KBM-7 (cell line): Measurements from ENCODE around the gene FAM98B.

Experiments
- DNase-seq: peaks from one replicate; pipeline ENCODE4 v3.0.0-alpha.2; 2015
- in situ Hi-C: fragments of 300-500 bp; cut with MboI; formaldehyde crosslinking; loops from 2 replicates; pipeline ENCODE4 v1.14.3; 2020; ENCODE audit warnings: low sequenced_read_pairs, low pct_unique_long_range_greater_than_20kb, mixed read lengths

Gene FAM98B

DNA sequence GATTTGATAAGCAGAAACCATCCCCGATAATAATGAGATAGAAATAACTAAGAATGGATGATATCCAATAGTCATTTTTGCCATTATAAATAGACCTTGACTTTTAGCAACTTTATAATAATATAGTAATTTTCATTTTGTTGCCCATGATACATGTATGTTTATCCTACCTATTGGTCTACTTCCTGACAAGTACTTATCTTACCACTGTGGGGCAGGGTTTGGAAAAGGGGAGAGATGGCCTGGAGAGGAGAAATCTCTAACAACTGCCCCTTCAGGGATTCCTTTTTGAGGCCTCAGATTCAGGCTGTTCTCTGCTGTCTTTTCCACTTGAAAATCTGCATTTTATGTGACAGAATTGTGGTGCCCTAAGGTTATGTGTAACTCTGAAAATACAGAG lies 42.2 kb downstream of the FAM98B start:
- in situ Hi-C loops = no loop called here
- DNase-seq = no peak

- in situ Hi-C loops = no loop called here
- no peak for DNase-seq
Measured at GRCh38 chr15:38499651-38500050, 45.7 kb downstream of the FAM98B start.

DNA sequence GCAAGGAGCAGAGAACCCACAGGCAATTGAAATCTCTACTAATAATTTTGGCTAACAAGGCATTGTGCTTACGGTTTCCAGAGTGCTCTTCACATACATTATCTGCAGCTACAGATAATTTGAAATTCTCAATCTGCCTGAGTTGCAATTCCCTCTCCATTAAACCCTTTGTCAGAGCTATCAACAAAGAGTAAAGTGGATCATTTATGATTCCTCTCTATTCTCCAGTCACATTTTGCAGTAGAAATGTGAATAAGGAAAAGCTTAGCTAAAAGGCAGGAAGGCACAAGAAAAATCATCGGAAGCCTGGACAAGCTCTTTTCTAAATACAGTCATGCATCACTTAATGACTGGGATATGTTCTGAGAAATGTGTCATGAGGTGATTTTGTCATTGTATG lies 49.6 kb downstream of the FAM98B start:
- in situ Hi-C loops = no loop called here

GRCh38 chr15:38504680-38505467 lies 50.9 kb downstream of the FAM98B start:
- in situ Hi-C loops = no loop called here

More for the DNA sequence above, 49.6 kb downstream of the FAM98B start:
- DNase-seq = no peak

GRCh38 chr15:38506997-38507396 lies 53.1 kb downstream of the FAM98B start:
- in situ Hi-C loops = no loop called here
- no peak for DNase-seq

More at GRCh38 chr15:38504680-38505467, 50.9 kb downstream of the FAM98B start:
- DNase-seq = no peak

GRCh38 chr15:38507570-38507969 lies 53.6 kb downstream of the FAM98B start:
- in situ Hi-C loops = no loop called here
- DNase-seq = no peak

DNA sequence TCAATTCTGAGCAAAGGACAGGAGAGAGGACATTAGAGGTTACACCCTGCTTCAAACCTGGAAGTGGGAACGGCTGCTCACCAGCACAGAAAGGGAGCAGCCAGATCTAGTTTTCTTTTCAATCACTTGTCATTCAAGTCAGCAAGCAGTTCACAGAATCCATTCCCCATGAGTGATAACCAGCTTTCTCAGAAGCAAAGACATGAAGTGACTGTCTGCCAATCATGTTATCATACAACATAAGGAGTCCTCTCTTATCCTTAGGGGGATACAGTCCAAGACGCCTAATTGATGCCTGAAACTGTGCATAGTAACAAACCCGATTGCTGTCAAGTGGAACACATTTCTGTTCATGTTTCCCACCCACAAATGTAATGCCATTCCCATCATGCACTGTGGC lies 54.7 kb downstream of the FAM98B start:
- in situ Hi-C loops = no loop called here
- DNase-seq = no peak

DNA sequence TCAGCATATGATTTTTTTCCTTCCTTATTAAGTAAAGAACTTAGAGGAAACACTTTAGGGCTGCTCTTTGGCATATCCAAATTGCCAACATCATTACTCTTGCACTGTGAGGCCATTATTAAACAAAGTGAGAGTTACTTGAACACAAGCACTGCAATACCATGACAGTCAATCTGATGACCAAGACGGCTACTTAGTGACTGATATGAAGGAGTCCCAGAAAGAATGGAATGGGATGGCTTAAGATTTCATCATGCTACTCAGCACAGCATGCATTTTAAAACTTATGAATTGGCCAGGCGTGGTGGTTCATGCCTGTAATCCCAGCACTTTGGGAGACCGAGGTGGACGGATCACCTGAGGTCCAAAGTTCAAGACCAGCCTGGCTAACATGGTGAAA lies 55.2 kb downstream of the FAM98B start:
- in situ Hi-C loops = no loop called here
- no peak for DNase-seq

- no peak for DNase-seq
- in situ Hi-C loops = no loop called here
Measured at GRCh38 chr15:38512901-38513300, 59.0 kb downstream of the FAM98B start.

GRCh38 chr15:38514601-38515000 lies 60.7 kb downstream of the FAM98B start:
- in situ Hi-C loops = no loop called here
- no peak for DNase-seq

- no peak for DNase-seq
- in situ Hi-C loops = no loop called here
Measured at GRCh38 chr15:38516626-38517025, 62.7 kb downstream of the FAM98B start.

DNA sequence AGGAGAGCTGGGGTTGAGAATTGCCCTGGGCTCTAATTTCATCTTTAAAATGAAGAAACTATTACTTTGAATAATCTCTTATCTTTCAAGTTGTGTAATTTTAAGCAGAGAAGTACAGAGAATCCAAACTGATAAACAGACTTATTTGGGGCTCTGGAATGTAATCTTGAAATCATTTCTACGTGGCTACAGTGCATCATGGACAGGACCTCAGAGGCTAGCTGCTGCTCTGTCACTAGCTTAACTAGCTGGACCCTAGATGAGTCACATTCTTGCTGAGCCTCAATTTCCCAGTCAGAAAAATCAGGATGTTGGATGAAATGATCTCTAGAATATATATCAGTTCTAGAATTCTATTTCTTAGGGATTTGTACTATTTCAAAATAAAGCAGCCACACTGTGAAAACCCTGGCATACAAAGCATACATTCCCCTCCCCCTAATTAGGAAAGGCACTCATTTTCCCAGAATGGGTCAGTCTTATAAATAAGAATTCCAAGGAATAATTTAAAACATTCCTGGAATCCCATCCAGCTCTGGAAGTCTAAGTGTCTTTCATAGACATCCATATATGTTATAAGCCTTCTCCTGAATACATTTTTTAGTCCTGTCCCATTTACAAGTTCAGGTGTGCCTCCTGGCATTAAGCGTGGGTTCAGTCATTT lies 63.5 kb downstream of the FAM98B start:
- in situ Hi-C loops = no loop called here
- no peak for DNase-seq

- in situ Hi-C loops = no loop called here
- DNase-seq = no peak
Measured at GRCh38 chr15:38518084-38518483, 64.2 kb downstream of the FAM98B start.

- in situ Hi-C loops = no loop called here
Measured at GRCh38 chr15:38520035-38520434, 66.1 kb downstream of the FAM98B start.

DNA sequence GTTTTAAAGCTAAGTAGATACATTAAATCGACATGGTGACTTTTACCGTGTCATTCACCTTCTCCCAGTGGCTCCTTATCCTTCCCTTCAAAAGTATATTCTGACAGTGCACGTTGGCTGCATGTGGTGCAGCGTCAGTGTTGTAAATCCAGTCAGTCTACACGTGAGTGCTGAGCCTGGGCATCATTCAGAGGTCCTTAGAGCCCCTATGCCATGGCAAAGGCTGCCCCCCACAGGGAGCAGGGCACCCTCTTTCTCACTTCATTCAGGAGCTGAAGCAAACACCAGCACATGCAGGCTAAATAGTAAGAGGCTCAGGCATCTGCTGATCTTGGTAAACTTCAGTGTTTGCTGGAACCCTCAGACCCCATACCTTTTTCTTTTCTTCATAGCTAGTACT lies 67.4 kb downstream of the FAM98B start:
- in situ Hi-C loops = no loop called here
- no peak for DNase-seq

More at GRCh38 chr15:38520035-38520434, 66.1 kb downstream of the FAM98B start:
- DNase-seq = no peak

DNA sequence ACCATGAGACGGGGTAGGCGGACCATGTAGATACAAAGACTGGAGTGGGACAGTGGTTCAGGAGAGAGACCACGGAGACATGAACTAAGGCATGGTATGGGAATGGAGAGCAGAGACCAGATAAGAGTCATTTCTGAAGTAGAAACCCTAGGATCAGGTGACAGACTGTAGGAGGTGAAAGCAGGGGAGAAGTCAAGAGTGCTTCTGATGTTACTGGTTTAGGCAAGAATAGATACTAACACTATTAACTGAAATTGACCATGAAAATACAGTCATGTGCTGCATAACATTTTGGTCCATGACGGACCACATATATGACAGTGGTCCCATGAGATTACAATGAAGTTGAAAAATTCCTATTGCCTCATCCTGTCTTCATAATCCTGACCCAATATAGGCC lies 69.0 kb downstream of the FAM98B start:
- in situ Hi-C loops = no loop called here
- DNase-seq = no peak

DNA sequence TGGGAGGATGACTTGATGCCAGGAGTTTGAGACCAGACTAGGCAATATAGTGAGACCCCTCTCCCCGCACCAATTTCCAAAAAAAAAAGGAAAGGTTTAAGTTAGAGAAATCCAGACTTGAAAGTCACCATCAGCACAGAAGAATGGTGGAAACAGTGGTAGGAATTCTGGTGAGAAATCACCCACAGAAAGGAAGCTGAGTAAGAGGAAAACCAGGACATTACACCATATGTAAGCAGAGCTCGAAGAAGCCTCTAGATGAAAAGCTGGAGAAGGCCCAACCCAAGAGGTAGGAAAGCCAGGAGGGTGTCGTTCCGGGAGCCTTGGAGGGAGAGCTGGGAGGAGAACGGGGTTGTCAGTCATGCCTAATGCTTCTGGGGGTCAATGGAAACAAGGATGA lies 70.2 kb downstream of the FAM98B start:
- no peak for DNase-seq
- in situ Hi-C loops = no loop called here

- in situ Hi-C loops = no loop called here
- DNase-seq = no peak
Measured at GRCh38 chr15:38525489-38525888, 71.6 kb downstream of the FAM98B start.

DNA sequence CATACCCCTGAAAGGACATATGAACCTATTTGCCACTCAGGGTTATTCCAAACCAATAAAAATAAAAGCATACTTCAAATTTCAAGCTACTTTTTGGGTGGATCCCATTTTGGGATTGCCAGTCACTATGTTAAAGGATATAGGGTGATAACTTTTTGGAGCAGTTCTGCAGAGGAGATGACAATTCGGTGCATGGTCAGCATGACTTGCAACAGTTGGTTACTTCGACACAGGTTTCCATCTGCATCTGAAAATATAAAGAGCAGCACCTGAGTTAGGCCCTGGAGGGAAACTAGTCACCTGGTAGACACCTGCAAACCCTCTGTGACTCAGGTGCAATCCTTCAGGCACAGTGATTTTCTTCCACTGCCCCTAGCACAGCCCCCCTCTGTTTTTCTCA lies 72.2 kb downstream of the FAM98B start:
- no peak for DNase-seq
- in situ Hi-C loops = no loop called here

DNA sequence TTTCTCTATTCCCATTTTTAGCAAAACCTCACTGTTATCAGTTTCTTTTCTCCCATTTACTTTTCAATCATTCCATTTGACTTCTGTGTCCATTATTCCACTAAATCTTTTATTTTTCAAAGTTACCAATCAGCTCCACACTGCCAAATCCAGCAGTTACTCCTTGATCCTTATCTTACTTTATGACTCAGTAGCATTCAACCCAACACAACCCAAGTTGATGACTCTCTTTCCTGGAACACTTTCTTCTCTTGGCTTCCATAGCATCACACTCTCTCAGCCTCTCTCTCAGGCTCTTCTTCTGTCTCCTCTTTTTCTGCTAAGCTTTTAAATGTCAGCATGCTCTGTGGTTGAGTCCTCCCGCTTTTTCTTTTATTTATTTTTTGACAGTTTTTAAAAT lies 74.4 kb downstream of the FAM98B start:
- no peak for DNase-seq
- in situ Hi-C loops = no loop called here

GRCh38 chr15:38530113-38530512 lies 76.2 kb downstream of the FAM98B start:
- in situ Hi-C loops = no loop called here
- no peak for DNase-seq
